ENCODE results near the gene SLC7A6.

- no peak for TF ChIP-seq ZNF274 (IDR thresholded peaks at IDR 0.05; ENCODE audit: borderline replicate concordance, extremely low read depth, low read length)
- no peak for TF ChIP-seq CTCF (IDR thresholded peaks at IDR 0.05; ENCODE audit: control extremely low read depth in 1 of 3, insufficient read depth in 1 of 3, low read depth in 1 of 3, low read length in 3 of 3)
- TF ChIP-seq RAD21 (IDR thresholded peaks at IDR 0.05 in 1 of 2, conservative IDR thresholded peaks at IDR 0.05 in 1 of 2; ENCODE audit: low read depth in 2 of 2, low read length in 2 of 2), result no peak
- no peak for TF ChIP-seq CHD2 (IDR thresholded peaks at IDR 0.05; ENCODE audit: low read length)
- TF ChIP-seq EZH2 (IDR thresholded peaks at IDR 0.05; ENCODE audit: low read depth, low read length, severe bottlenecking), result no peak
- TF ChIP-seq, protein P1, sequence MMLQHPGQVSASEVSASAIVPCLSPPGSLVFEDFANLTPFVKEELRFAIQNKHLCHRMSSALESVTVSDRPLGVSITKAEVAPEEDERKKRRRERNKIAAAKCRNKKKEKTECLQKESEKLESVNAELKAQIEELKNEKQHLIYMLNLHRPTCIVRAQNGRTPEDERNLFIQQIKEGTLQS (IDR thresholded peaks at IDR 0.05; ENCODE audit: insufficient read depth, low read depth, low read length), result no peak
- TF ChIP-seq, protein P2, sequence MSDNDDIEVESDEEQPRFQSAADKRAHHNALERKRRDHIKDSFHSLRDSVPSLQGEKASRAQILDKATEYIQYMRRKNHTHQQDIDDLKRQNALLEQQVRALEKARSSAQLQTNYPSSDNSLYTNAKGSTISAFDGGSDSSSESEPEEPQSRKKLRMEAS (IDR thresholded peaks at IDR 0.05), result no peak
- TF ChIP-seq TBP (IDR thresholded peaks at IDR 0.05; ENCODE audit: low read depth, low read length), result no peak
- TF ChIP-seq SUZ12 (IDR thresholded peaks at IDR 0.05; ENCODE audit: low read length), result no peak
- TF ChIP-seq RFX5 (IDR thresholded peaks at IDR 0.05; ENCODE audit: borderline replicate concordance, low read depth, low read length), result no peak
- TF ChIP-seq, protein P3, sequence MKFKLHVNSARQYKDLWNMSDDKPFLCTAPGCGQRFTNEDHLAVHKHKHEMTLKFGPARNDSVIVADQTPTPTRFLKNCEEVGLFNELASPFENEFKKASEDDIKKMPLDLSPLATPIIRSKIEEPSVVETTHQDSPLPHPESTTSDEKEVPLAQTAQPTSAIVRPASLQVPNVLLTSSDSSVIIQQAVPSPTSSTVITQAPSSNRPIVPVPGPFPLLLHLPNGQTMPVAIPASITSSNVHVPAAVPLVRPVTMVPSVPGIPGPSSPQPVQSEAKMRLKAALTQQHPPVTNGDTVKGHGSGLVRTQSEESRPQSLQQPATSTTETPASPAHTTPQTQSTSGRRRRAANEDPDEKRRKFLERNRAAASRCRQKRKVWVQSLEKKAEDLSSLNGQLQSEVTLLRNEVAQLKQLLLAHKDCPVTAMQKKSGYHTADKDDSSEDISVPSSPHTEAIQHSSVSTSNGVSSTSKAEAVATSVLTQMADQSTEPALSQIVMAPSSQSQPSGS (IDR thresholded peaks at IDR 0.05; ENCODE audit: low read length), result no peak
- TF ChIP-seq HDAC6 (IDR thresholded peaks at IDR 0.05; ENCODE audit: low read depth, low read length), result no peak
- no peak for TF ChIP-seq POLR2A (IDR thresholded peaks at IDR 0.05; ENCODE audit: control extremely low read depth in 1 of 2, low read depth in 2 of 2, low read length in 2 of 2)
- TF ChIP-seq MAFK (IDR thresholded peaks at IDR 0.05; ENCODE audit: low read depth, low read length), result no peak
These were observed 22.2 kb upstream of the SLC7A6 start for GRCh38 chr16:68242085-68242484.
